H1 (cell line): ENCODE results near the gene FN3KRP. TPM values are rescaled to one million over a fixed set of nuclear protein-coding genes. Genes with fewer than 3 reads are reported as not detected.

Experiments
- BCL11A ChIP-seq, 2 experiments: IDR thresholded peaks; one replicate each; pipeline ENCODE4 v1.6.1; 2011; ENCODE audit warnings: low read depth in 2 of 2, low read length in 2 of 2, mild to moderate bottlenecking in 2 of 2
- CTCF ChIP-seq, 3 experiments: IDR thresholded peaks; 1 replicate in 2 of 3; 2 replicates in 1 of 3; pipeline versions ENCODE4 v1.5.1 to v1.6.1; 2011; ENCODE audit warnings: low read length in 3 of 3, mild to moderate bottlenecking in 3 of 3, inconsistent platforms in 2 of 3, low read depth in 1 of 3, moderate library complexity in 1 of 3; ENCODE audit not compliant: insufficient read depth in 1 of 3; ENCODE audit errors: control extremely low read depth in 1 of 3
- HDAC2 ChIP-seq, 2 experiments: fragments of 300-600 bp in 1 of 2; sonication (generic) in 1 of 2; IDR thresholded peaks; 2 replicates each; pipeline ENCODE4 v1.6.1; 2011 to 2012; ENCODE audit warnings: low read depth in 2 of 2, low read length in 2 of 2, mild to moderate bottlenecking in 2 of 2, moderate library complexity in 2 of 2, borderline replicate concordance in 1 of 2, inconsistent platforms in 1 of 2
- JUND ChIP-seq: IDR thresholded peaks from 2 replicates; pipeline ENCODE4 v1.6.1; 2011; ENCODE audit warnings: mild to moderate bottlenecking, improper control_type of control experiment, low read length
- NRF1 ChIP-seq: IDR thresholded peaks from 2 replicates; pipeline ENCODE4 v1.6.1; 2011; ENCODE audit warnings: mild to moderate bottlenecking, low read depth, low read length, improper control_type of control experiment
- RAD21 ChIP-seq, 2 experiments: IDR thresholded peaks in 1 of 2; conservative IDR thresholded peaks in 1 of 2; 2 replicates each; pipeline ENCODE4 v1.6.1; 2011; ENCODE audit warnings: low read depth in 2 of 2, low read length in 2 of 2, improper control_type of control experiment in 1 of 2, inconsistent platforms in 1 of 2, mild to moderate bottlenecking in 1 of 2, moderate library complexity in 1 of 2
- SAP30 ChIP-seq: fragments of 300-600 bp; sonication (generic); IDR thresholded peaks from 2 replicates; pipeline ENCODE4 v1.7.1; 2012; ENCODE audit warnings: low read length, moderate library complexity, mild to moderate bottlenecking, inconsistent platforms; ENCODE audit not compliant: insufficient read depth, insufficient replicate concordance
- SIX5 ChIP-seq: IDR thresholded peaks from 2 replicates; pipeline ENCODE4 v1.6.1; 2011; ENCODE audit warnings: mild to moderate bottlenecking, low read depth, low read length
- TCF12 ChIP-seq: IDR thresholded peaks from 2 replicates; pipeline ENCODE4 v1.6.1; 2011; ENCODE audit warnings: low read depth, mild to moderate bottlenecking, low read length
- USF2 ChIP-seq: IDR thresholded peaks from 2 replicates; pipeline ENCODE4 v1.6.1; 2011; ENCODE audit warnings: low read length, improper control_type of control experiment
- polyA plus RNA-seq, 7 experiments: library from polyadenylated mRNA; depleted of rRNA in 3 of 7; stranded (reverse) in 5 of 7; unstranded in 2 of 7; fragments of >200 nt in 5 of 7; fragments of 200-250 nt in 2 of 7; gene quantifications; 1 replicate in 5 of 7; 2 replicates in 1 of 7; 4 replicates in 1 of 7; pipeline versions ENCODE4 v1.2.1 to v1.2.3, GENCODE V29; 2011 to 2013; ENCODE audit warnings: missing spikeins in 2 of 7, mixed read lengths in 2 of 7
- total RNA-seq: library from RNA; stranded (reverse); fragmentation: NEBNext Ultra II Directional; extraction: Animal tissue kit (Norgen Biotek cat#: 25700); gene quantifications from 2 replicates; pipeline ENCODE4 v1.2.1, GENCODE V29; 2021

Gene FN3KRP
- total and polyA plus RNA-seq, 2 of the 8 experiments (the other 6 are each of a cell fraction or from before 2014, with no cell fraction given): 18.1 to 21.4 TPM

GRCh38 chr17:82775001-82775823, 58.7 kb downstream of the FN3KRP start (continued):
- TF ChIP-seq CTCF (IDR thresholded peaks at IDR 0.05; ENCODE audit: control extremely low read depth in 1 of 3, insufficient read depth in 1 of 3, low read depth in 1 of 3, low read length in 3 of 3) (peak; percentile 87 to 97 (median 91)), NRF1 (no peak), USF2 (no peak), SAP30 (no peak), SIX5 (no peak), BCL11A (IDR thresholded peaks at IDR 0.05; ENCODE audit: low read depth in 2 of 2, low read length in 2 of 2) (no peak), JUND (no peak), HDAC2 (IDR thresholded peaks at IDR 0.05; ENCODE audit: borderline replicate concordance in 1 of 2, low read depth in 2 of 2, low read length in 2 of 2) (no peak), TCF12 (0 out of 2 replicates have a peak, but pooled peaks have one; percentile 35), RAD21 (IDR thresholded peaks at IDR 0.05 in 1 of 2, conservative IDR thresholded peaks at IDR 0.05 in 1 of 2; ENCODE audit: low read depth in 2 of 2, low read length in 2 of 2) (peak; percentile 60 to 64)
